Fibroblast of the aortic adventitia (primary cell): ENCODE data around the gene ACAA1. TPM values are rescaled to one million over a fixed set of nuclear protein-coding genes. Genes with fewer than 3 reads are reported as not detected.

Experiments
- DNase-seq: peaks from one replicate; pipeline ENCODE4 v3.0.0-alpha.2; 2010; ENCODE audit warnings: low read depth
- H3K4me3 ChIP-seq: 2 replicates; pipeline ENCODE4 v1.5.1; 2011; ENCODE audit warnings: low read depth, mild to moderate bottlenecking, control low read depth, low read length, moderate library complexity
- CTCF ChIP-seq: IDR thresholded peaks from 2 replicates; pipeline ENCODE4 v1.5.1; 2011; ENCODE audit warnings: mild to moderate bottlenecking, low read length, control low read depth, inconsistent platforms; ENCODE audit not compliant: insufficient read depth
- total RNA-seq: library from RNA; depleted of rRNA; stranded (reverse); fragments of >200 nt; gene quantifications from 2 replicates; pipeline ENCODE4 v1.2.3, GENCODE V29; 2012; ENCODE audit warnings: low replicate concordance

ACAA1 gene
- total RNA-seq, result 20.6 and 40.9 TPM in 2 replicates

- no peak for TF ChIP-seq CTCF
- DNase-seq, result peak; percentile 98
- peak within 1 kb of the TSS; percentile 91 for H3K4me3 ChIP-seq
Measured at GRCh38 chr3:38136777-38137614, at the start of gene ACAA1. ACAA1 (minus strand) TSS chr3:38137127; CDS start chr3:38137035, 92 bp downstream.

- TF ChIP-seq CTCF, result no peak
- peak; percentile 23 for DNase-seq
- H3K4me3 ChIP-seq, result no peak overlapping the region
Measured at GRCh38 chr3:38177181-38177580, 40.3 kb upstream of the ACAA1 start.

GRCh38 chr3:38173834-38174418 lies 37.0 kb upstream of the ACAA1 start:
- DNase-seq, result no peak
- TF ChIP-seq CTCF, result no peak
- H3K4me3 ChIP-seq, result no peak overlapping the region

- no peak for DNase-seq
- H3K4me3 ChIP-seq, result no peak overlapping the region
- TF ChIP-seq CTCF, result no peak
Measured at GRCh38 chr3:38171622-38172021, 34.7 kb upstream of the ACAA1 start.

GRCh38 chr3:38170722-38171121 lies 33.8 kb upstream of the ACAA1 start:
- no peak for DNase-seq

GRCh38 chr3:38169027-38169317 lies 32.0 kb upstream of the ACAA1 start:
- DNase-seq, result no peak
- no peak for TF ChIP-seq CTCF
- no peak overlapping the region for H3K4me3 ChIP-seq

More at GRCh38 chr3:38170722-38171121, 33.8 kb upstream of the ACAA1 start:
- no peak overlapping the region for H3K4me3 ChIP-seq
- TF ChIP-seq CTCF, result no peak
